Endometrial microvascular endothelial cells (primary cell): ENCODE results near the gene MRPL14. TPM values are rescaled to one million over a fixed set of nuclear protein-coding genes. Genes with fewer than 3 reads are reported as not detected.

Experiments
- in situ Hi-C: cut with HindIII; loops from 2 replicates; pipeline ENCODE4 v1.10.0; 2017; ENCODE audit warnings: low sequenced_read_pairs, low pct_unique_long_range_greater_than_20kb; ENCODE audit errors: inconsistent ontology term
- total RNA-seq: library from RNA; depleted of rRNA; stranded (reverse); fragments of >200 nt; gene quantifications from one replicate; pipeline ENCODE4 v1.2.3, GENCODE V29; 2015; ENCODE audit errors: inconsistent ontology term

Gene MRPL14
- total RNA-seq, 1 donor from 2014 or later: 50.4 TPM

- in situ Hi-C loops: no loop called here
Measured at GRCh38 chr6:44088827-44089590, 38.2 kb downstream of the MRPL14 start.

DNA sequence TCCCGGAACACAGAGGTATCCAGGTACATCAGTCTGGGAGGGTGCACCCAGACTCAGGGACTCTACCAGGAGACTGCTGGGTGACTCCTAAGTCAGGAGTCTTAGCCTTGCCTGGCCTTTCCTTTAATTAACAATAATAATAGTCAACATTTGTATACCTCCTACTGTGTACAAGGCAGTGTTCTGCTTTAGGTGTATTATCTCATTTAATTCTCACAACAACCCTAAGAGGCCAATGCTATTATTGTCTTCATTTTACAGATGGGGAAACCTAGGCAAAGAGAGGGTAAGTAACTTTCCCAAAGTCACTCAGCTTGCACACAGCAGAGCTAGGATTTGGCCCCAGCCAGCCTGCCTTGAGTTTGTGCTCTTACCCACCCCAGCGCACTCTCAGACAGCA, 39.6 kb downstream of the MRPL14 start:
- in situ Hi-C loops: no loop called here

GRCh38 chr6:44086931-44087574, 40.2 kb downstream of the MRPL14 start:
- in situ Hi-C loops: no loop called here

DNA sequence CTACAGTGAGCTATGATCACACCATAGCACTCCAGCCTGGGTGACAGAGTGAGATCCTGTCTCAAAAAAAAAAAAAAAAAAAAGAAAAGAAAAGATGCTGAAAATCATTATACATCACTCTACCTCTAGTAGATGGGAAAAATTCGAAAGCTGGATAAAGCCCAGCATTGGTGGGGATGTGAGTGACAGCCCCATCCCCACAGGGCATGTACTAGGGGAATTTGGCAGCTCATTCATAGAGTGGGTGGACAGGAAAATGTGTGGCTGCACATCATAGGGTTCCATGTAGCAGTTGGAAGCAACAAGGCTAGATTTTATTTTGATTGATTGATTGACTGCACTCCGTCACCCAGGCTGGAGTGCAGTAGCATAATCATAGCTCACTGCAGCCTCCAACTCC, 42.0 kb downstream of the MRPL14 start:
- in situ Hi-C loops: no loop called here

- in situ Hi-C loops: no loop called here
Measured at GRCh38 chr6:44084231-44085014, 42.8 kb downstream of the MRPL14 start.

GRCh38 chr6:44082872-44083321, 44.4 kb downstream of the MRPL14 start:
- in situ Hi-C loops: no loop called here

DNA sequence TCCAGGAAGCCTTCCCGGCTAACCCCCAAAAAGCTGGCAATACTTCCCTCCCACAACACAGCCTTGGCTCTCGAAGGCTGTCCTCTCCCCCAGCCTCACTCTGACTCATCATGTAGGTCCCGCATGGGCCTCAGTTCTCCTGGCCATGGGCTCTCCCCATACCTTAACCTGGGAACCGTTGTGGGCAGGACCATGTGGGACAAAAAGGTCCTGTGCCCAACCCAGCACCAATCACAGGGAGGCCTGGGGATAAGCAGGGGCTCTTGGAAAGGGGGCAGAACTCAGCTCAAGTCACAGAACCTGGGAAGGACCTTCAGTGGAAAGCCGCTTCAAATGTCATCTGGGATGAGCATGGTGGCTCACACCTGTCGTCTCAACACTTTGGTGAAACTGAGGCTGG, 45.5 kb downstream of the MRPL14 start:
- in situ Hi-C loops: no loop called here

DNA sequence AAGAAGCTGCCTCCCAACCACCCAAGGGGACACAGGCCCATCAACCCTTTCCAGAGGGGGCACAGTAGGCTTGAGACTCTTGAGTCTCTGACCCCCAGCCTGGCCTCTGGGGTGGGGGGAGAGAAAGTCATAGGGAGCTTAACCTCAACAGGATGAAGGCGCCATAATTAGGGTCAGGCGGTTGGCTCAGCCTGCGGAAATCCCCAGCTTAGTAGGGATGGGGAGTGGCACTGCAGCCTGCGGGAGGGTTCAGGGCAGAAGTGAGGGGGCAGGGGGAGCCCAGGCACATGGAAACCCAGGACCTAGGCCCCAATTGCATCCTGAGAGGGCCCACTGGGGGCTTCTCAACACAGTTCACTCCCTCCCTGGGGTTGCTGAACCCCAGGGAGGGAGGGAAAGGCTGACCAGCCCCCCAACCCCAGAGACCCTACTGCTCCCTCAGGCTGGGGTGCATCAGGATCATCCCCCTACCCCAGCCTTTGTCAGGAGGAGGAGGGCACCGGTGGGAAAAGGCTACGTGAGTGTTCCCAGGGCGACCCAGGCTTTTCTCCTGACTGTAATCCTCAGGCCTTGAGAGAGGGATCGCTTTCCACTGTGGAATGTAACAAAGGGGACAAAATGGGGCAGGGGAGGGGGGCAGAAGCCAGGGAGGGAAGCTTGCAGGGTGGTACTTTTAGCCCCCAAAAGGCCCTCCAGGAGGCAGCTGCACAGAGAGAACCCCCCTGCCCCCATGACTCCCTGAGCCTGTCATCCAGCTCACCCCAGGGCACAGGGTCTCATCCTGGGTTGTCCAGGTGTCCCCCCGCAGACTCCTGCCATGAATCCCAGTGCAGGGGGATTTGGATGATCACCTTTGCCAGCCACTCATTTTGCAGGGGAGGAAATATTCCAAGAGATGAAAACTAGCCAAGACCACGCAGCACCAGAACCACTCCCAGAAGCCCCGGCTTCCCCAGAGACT, 46.4 kb downstream of the MRPL14 start:
- in situ Hi-C loops: no loop called here

- in situ Hi-C loops: no loop called here
Measured at GRCh38 chr6:44079672-44080071, 47.6 kb downstream of the MRPL14 start.

DNA sequence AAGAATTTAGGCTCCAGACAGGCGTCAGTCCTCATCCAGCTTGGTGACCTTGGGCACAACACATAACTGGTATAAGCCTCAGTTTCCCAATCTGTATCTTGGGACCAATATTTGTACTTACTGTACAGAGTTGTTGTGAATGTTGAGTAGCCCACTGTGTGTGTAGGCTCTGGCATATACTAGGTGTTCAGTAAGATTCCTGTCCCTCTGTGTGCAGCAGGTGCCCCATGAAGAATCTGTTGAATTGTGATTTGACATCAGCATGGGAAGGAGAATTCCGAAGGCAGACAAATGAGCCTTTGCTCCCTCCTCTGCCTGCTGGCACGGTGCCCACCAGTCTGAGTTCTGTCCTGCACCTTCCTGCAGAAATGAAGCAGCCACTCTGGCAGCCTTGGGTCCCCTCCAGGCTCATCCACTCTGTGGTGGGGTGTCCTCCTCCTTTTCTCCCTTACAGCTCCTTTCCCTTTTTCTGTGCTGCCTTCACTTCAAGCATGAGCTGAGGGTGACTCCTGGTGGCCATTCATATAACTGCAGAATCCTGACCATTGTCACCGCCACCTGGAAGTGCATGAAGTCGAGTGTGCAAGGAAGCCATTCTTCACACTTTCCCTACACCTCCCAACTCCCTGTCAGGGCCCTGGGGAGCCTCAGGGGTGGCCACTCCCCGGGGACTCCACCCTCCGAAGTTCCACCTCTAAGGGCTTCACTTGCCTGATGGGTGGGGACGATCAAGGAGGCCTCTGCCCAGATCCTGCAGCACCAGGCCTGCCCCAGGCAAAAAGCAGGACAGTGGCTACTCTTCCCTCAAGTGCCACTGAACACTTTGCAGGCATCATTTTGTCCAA, 48.2 kb downstream of the MRPL14 start:
- in situ Hi-C loops: no loop called here

DNA sequence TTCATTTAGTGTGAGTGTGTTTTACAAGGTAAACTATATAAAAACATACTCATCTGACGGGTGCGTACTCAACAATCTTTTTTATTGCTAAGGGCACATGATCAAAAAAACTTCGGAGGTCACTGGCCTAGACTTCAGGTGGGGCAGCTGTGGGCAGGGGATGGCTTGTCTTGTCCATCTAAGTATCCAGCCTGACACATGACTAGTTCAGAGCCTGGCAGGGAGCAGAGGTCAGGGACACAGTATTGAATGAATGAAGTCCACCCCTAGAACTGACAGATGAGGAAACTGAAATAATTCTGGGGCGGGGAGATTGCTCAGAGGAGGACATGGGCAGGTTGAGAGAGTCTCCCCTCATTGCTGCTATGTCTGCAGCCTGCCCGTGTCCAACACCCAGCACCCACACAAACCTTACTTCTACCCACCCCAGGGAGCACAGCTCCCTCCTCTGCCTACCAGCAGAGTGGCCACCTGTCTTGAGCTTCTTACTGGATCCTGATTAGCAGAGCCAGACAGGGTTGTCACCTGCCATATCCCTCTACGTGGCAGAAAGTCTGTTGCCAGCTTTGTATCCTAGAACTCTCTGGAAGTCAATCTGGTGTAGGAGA, 48.9 kb downstream of the MRPL14 start:
- in situ Hi-C loops: no loop called here

GRCh38 chr6:44077214-44077946, 49.9 kb downstream of the MRPL14 start:
- in situ Hi-C loops: no loop called here

DNA sequence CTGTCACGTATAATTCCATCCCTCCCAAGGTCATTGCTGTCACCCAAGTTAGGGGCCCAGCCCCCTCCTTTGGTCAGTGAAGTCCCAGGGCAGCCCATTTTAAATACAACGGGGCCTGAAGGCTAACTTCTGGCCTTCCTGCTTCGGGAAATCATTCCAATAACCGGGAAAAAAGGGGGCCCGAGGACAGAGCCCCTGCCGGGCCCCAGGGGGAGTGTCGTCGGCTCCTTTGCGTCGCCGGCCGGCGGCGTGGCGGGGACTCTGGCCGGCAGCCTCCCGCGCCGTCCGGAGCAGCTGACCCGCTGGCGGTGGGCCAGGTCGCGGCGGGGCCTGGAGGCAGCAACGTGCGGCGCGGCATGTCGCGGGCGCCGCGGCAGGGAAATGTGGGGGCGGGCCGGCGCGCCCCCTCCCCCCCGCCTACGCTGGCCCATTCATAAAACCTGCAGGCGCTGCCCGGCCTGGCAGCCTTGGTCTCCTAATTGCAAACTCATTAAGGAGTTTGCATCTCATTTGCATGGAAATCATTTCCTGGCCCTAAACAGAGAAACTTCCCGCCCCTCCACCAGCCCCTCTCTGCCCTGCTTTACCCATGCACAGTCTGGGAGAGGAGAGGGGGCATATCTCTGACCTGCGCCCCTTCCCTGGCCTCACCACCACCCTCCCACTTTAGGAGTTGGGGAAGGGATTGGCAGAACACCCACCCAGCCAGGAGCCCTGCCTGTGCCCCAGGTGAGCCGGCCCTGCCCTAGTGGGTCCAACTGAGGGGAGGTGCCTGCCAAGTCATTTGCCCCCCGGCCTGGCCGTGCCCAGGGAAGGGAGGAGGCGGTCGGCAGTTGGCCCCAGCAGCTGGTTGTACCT, 50.7 kb downstream of the MRPL14 start:
- in situ Hi-C loops: no loop called here

DNA sequence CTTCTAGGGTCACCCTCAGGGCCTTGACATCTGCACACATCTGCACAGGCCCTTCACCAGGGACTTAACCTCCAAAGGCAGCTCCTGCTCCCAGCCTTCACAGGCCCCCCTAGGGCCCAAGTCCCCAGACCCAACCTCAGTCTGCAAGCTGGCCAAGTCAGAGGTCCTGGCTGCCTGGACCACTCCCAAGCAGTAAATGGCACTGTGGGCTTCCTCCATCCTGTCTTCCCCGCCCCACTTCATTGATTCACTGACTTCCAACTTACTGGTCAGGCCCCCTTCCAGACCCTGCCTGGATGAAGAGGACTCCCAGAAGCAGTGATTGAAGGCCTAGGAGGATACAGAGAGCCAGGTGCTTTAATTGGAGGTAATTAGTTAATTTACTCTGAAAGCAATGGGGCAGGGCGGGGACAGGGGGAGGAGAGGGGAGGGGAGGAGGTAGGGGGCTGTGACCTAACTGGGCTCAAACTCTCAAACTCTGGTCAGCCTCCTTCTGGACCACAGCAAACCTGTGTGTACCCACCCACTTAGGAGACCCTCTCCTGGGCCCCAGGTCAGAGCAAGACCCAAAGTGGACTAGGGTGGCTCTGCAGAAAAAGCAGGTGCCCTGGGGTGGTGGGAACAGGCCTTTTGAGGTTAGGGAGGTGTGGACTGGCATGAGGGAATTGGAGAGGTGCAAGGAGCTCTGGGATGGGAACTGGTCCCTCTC, 51.5 kb downstream of the MRPL14 start:
- in situ Hi-C loops: no loop called here

GRCh38 chr6:44074813-44075646, 52.2 kb downstream of the MRPL14 start:
- in situ Hi-C loops: no loop called here
